Nephron (organoid): ENCODE measurements around the gene MLEC.

ENCODE experiments used
- H3K27ac Mint-ChIP-seq, 3 experiments: 2 replicates each; pipeline ENCODE4 v1.8.0; 2020; ENCODE audit warnings: mixed read lengths in 3 of 3, mild to moderate bottlenecking in 2 of 3, moderate library complexity in 1 of 3
- H3K27me3 Mint-ChIP-seq: 2 replicates; pipeline ENCODE4 v1.8.0; 2021; ENCODE audit warnings: low read depth, mild to moderate bottlenecking, moderate library complexity, mixed read lengths
- H3K36me3 Mint-ChIP-seq: 2 replicates; pipeline ENCODE4 v1.8.0; 2020; ENCODE audit warnings: low read depth, mixed read lengths
- H3K4me1 Mint-ChIP-seq: 2 replicates; pipeline ENCODE4 v1.8.0; 2020; ENCODE audit warnings: mixed read lengths
- H3K4me3 Mint-ChIP-seq, 3 experiments: 2 replicates each; pipeline ENCODE4 v1.8.0; 2020; ENCODE audit warnings: mild to moderate bottlenecking in 3 of 3, mixed read lengths in 3 of 3, moderate library complexity in 2 of 3
- H3K9me3 Mint-ChIP-seq: 2 replicates; pipeline ENCODE4 v1.8.0; 2020; ENCODE audit warnings: mixed read lengths
- CTCF ChIP-seq, 3 experiments: fragments of 200-600 bp; sonication (generic); IDR thresholded peaks; one replicate each; pipeline ENCODE4 v1.5.0; 2021; ENCODE audit warnings: antibody characterized with exemption in 3 of 3; ENCODE audit not compliant: unreplicated experiment in 3 of 3

The MLEC gene

GRCh38 chr12:120674097-120674636 is 12.8 kb upstream of the MLEC start:
- no peaks in the 10 kb centered on the region for H3K4me1 Mint-ChIP-seq
- H3K36me3 Mint-ChIP-seq: no peaks in the 10 kb centered on the region
- H3K27me3 Mint-ChIP-seq: peaks cover 4% of the 10 kb centered on the region
- H3K4me3 Mint-ChIP-seq: no peak overlapping the region
- TF ChIP-seq CTCF (IDR thresholded peaks at IDR 0.05; ENCODE audit: unreplicated experiment in 3 of 3): no peak
- H3K27ac Mint-ChIP-seq: no peak overlapping the region
- H3K9me3 Mint-ChIP-seq: no peaks in the 10 kb centered on the region

- TF ChIP-seq CTCF (IDR thresholded peaks at IDR 0.05; ENCODE audit: unreplicated experiment in 3 of 3): no peak
- H3K27ac Mint-ChIP-seq: no peak overlapping the region
- no peaks in the 10 kb centered on the region for H3K36me3 Mint-ChIP-seq
- no peaks in the 10 kb centered on the region for H3K9me3 Mint-ChIP-seq
- no peak overlapping the region for H3K4me3 Mint-ChIP-seq
- no peaks in the 10 kb centered on the region for H3K4me1 Mint-ChIP-seq
- peaks cover 4% of the 10 kb centered on the region for H3K27me3 Mint-ChIP-seq
Observed at GRCh38 chr12:120677765-120678473, 9.0 kb upstream of the MLEC start.

- H3K4me3 Mint-ChIP-seq: no peak overlapping the region
- peaks cover 4% of the 10 kb centered on the region for H3K27me3 Mint-ChIP-seq
- H3K36me3 Mint-ChIP-seq: no peaks in the 10 kb centered on the region
- H3K4me1 Mint-ChIP-seq: no peaks in the 10 kb centered on the region
- no peaks in the 10 kb centered on the region for H3K9me3 Mint-ChIP-seq
- no peak for TF ChIP-seq CTCF (IDR thresholded peaks at IDR 0.05; ENCODE audit: unreplicated experiment in 3 of 3)
- no peak overlapping the region for H3K27ac Mint-ChIP-seq
Observed at GRCh38 chr12:120678572-120678971, 8.4 kb upstream of the MLEC start.

- Mint-ChIP-seq H3K27me3 (peaks cover 4% of the 10 kb centered on the region), H3K36me3 (no peaks in the 10 kb centered on the region), H3K4me1 (no peaks in the 10 kb centered on the region), H3K4me3 (no peak overlapping the region), H3K9me3 (no peaks in the 10 kb centered on the region), H3K27ac (no peak overlapping the region)
- TF ChIP-seq CTCF (IDR thresholded peaks at IDR 0.05; ENCODE audit: unreplicated experiment in 3 of 3): no peak
Observed at GRCh38 chr12:120680165-120680738, 6.7 kb upstream of the MLEC start.

- H3K27me3 Mint-ChIP-seq: no peaks in the 10 kb centered on the region
- no peaks in the 10 kb centered on the region for H3K9me3 Mint-ChIP-seq
- peak overlapping the region; percentile 33 to 98 (median 49) for H3K27ac Mint-ChIP-seq
- H3K4me1 Mint-ChIP-seq: peaks cover 20% of the 10 kb centered on the region
- TF ChIP-seq CTCF (IDR thresholded peaks at IDR 0.05; ENCODE audit: unreplicated experiment in 3 of 3): no peak
- H3K4me3 Mint-ChIP-seq: peak overlapping the region; percentile 83 to 96 (median 92)
- H3K36me3 Mint-ChIP-seq: no peaks in the 10 kb centered on the region
Observed at GRCh38 chr12:120684523-120684932, 2.4 kb upstream of the MLEC start.
